ENCODE results near the gene COBL. TPM values are rescaled to one million over a fixed set of nuclear protein-coding genes. Genes with fewer than 3 reads are reported as not detected.

Gene COBL
- total RNA-seq, 1 experiment from 2014 or later = 52.3 TPM

- Histone ChIP-seq H4K91ac (ENCODE audit: insufficient read length, low read depth, low read length) (no peak overlapping the region), H2BK15ac (ENCODE audit: low read depth, low read length) (no peak overlapping the region), H3K4ac (ENCODE audit: low read depth, low read length) (no peak overlapping the region), H3K23ac (ENCODE audit: insufficient read length, low read depth, low read length) (no peak overlapping the region), H2BK5ac (ENCODE audit: insufficient read length, low read length) (no peak overlapping the region), H3K9me3 (ENCODE audit: control insufficient read depth, low read depth, low read length) (no peaks in the 10 kb centered on the region), H3K14ac (ENCODE audit: insufficient read depth, low read length) (no peak overlapping the region), H2BK120ac (ENCODE audit: low read depth, low read length, poor library complexity, severe bottlenecking) (no peak overlapping the region), H4K20me1 (ENCODE audit: control insufficient read depth, insufficient read depth, insufficient read length) (no peaks in the 10 kb centered on the region), H3T11ph (ENCODE audit: low read length) (no peak overlapping the region), H2BK12ac (ENCODE audit: insufficient read length, low read depth, low read length) (no peak overlapping the region), H2BK20ac (ENCODE audit: low read depth, low read length, poor library complexity, severe bottlenecking) (no peak overlapping the region), H3K23me2 (ENCODE audit: insufficient read length, low read depth, low read length, poor library complexity, severe bottlenecking) (no peaks in the 10 kb centered on the region), H3K79me1 (ENCODE audit: insufficient read depth, low read depth, low read length, poor library complexity, severe bottlenecking) (peaks cover 4% of the 10 kb centered on the region), H2AFZ (ENCODE audit: low read length) (no peak overlapping the region), H3K79me2 (ENCODE audit: insufficient read depth, low read length) (peaks cover 3% of the 10 kb centered on the region; the same call in 1 of the 2 replicates), H3K27me3 (ENCODE audit: insufficient read depth, low read length) (no peaks in the 10 kb centered on the region), H4K5ac (ENCODE audit: insufficient read length, low read depth, low read length) (no peak overlapping the region), H3K4me2 (ENCODE audit: insufficient read depth, insufficient read length, low read length) (no peak overlapping the region), H3K9ac (ENCODE audit: extremely low read depth, insufficient read length, low read length) (no peak overlapping the region), H3K4me1 (ENCODE audit: insufficient read depth, low read length) (peaks cover 4% of the 10 kb centered on the region; the same call in 1 of the 2 replicates), H4K8ac (replicated peaks; ENCODE audit: insufficient read length, low read depth, low read length) (no peak overlapping the region), H3K18ac (ENCODE audit: insufficient read length, low read depth, low read length) (no peak overlapping the region), H3K27ac (ENCODE audit: insufficient read length, low read depth, low read length) (no peak overlapping the region), H2AK5ac (ENCODE audit: insufficient read length, low read length) (no peak overlapping the region), H3K56ac (ENCODE audit: insufficient read length, low read depth, low read length) (no peak overlapping the region)
- no peak for DNase-seq
- Mint-ChIP-seq H3K9me3 (no peaks in the 10 kb centered on the region), H3K4me3 (no peak overlapping the region), H3K27ac (no peak overlapping the region), H3K4me1 (peaks cover 26% of the 10 kb centered on the region in 2 experiments), H3K27me3 (ENCODE audit: low read depth) (no peaks in the 10 kb centered on the region), H3K36me3 (ENCODE audit: insufficient read depth in 1 of 3, low read depth in 3 of 3) (no peaks in the 10 kb centered on the region)
- no peak for TF ChIP-seq CTCF (conservative IDR thresholded peaks at IDR 0.05)
- no CpG with 5 or more reads among the region's 4 CpGs for WGBS (ENCODE audit: extremely low coverage, insufficient read length, low lambda C conversion rate)
Observed at GRCh38 chr7:51256916-51257315, 59.7 kb downstream of the COBL start.

Data from H9 (cell line).